ENCODE data around the gene WDR38.

DNA sequence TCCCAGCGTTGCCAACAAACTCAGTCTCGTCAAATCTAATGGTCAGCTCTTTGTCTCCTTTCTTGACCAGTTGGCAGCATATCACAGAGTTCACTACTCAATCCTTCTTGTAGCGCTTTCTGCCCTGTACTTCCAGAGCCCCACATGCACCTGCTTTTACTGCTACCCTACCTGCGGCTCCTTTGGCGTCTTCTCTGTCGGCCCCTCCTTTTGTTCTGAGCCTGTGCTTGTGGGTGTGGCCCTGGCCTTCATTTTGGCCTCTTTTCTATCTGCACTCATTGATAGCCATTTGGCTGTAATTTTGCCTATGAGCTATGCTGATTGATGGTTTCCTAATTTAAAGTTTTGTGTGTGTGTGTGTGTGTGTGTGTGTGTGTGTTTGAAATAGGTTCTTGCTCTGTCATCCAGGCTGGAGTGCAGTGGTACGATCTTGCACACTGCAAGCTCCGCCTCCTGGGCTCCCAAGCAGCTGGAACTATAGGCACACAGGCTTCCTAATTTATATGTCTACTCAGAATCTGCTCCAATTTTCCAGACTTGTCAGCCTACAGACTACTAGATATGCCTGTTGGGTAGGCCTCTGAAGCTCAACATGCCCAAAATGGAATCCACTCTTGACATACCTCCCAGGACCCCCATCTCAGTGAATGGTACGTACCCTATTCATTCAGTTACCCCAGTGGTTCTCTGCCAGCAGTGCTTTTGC, 40.9 kb downstream of the WDR38 start:
- TF ChIP-seq, protein P1, sequence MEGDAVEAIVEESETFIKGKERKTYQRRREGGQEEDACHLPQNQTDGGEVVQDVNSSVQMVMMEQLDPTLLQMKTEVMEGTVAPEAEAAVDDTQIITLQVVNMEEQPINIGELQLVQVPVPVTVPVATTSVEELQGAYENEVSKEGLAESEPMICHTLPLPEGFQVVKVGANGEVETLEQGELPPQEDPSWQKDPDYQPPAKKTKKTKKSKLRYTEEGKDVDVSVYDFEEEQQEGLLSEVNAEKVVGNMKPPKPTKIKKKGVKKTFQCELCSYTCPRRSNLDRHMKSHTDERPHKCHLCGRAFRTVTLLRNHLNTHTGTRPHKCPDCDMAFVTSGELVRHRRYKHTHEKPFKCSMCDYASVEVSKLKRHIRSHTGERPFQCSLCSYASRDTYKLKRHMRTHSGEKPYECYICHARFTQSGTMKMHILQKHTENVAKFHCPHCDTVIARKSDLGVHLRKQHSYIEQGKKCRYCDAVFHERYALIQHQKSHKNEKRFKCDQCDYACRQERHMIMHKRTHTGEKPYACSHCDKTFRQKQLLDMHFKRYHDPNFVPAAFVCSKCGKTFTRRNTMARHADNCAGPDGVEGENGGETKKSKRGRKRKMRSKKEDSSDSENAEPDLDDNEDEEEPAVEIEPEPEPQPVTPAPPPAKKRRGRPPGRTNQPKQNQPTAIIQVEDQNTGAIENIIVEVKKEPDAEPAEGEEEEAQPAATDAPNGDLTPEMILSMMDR (optimal IDR thresholded peaks at IDR 0.05 in 1 of 3, IDR thresholded peaks at IDR 0.05 in 1 of 3, conservative IDR thresholded peaks at IDR 0.05 in 1 of 3; ENCODE audit: extremely low read depth in 1 of 3, insufficient read depth in 2 of 3, low read length in 3 of 3): no peak
- TF ChIP-seq EZH2 (IDR thresholded peaks at IDR 0.05; ENCODE audit: low read length): no peak

All from keratinocyte (primary cell).